SK-N-SH treated with all-trans-retinoic acid at 6 μM for 48 hours (cell line): ENCODE measurements around the gene HS6ST2.

Source experiments
- ATAC-seq: fragments of 200-7000 bp; cut with Tn5 transposase; 3 replicates; pipeline ENCODE4 v1.9.1; 2020; ENCODE audit warnings: mild to moderate bottlenecking, moderate library complexity
- BACH2 ChIP-seq: fragments of 250-450 bp; sonication (Bioruptor Pico); IDR thresholded peaks from 2 replicates; pipeline ENCODE4 v1.9.0; 2021; ENCODE audit warnings: mild to moderate bottlenecking, borderline replicate concordance
- CREB5 ChIP-seq: fragments of 250-450 bp; sonication (Bioruptor Pico); IDR thresholded peaks from 2 replicates; pipeline ENCODE4 v1.5.1; 2020; ENCODE audit warnings: low read depth, mild to moderate bottlenecking, moderate library complexity
- CSDC2 ChIP-seq: fragments of 250-450 bp; sonication (Bioruptor Pico); IDR thresholded peaks from 2 replicates; pipeline ENCODE4 v1.5.0; 2020; ENCODE audit warnings: mild to moderate bottlenecking, moderate library complexity
- CSRNP3 ChIP-seq: fragments of 250-450 bp; sonication (Bioruptor Pico); IDR thresholded peaks from 2 replicates; pipeline ENCODE4 v1.5.1; 2021; ENCODE audit warnings: mild to moderate bottlenecking, moderate library complexity
- GLIS3 ChIP-seq: fragments of 250-450 bp; sonication (Bioruptor Pico); IDR thresholded peaks from 2 replicates; pipeline ENCODE4 v1.5.0; 2020; ENCODE audit warnings: mild to moderate bottlenecking, moderate library complexity
- ISL1 ChIP-seq: fragments of 250-450 bp; sonication (Bioruptor Pico); IDR thresholded peaks from 2 replicates; pipeline ENCODE4 v2.1.2; 2022; ENCODE audit warnings: mild to moderate bottlenecking, moderate library complexity
- PATZ1 ChIP-seq: fragments of 250-450 bp; sonication (Bioruptor Pico); IDR thresholded peaks from 2 replicates; pipeline ENCODE4 v1.8.0; 2020; ENCODE audit warnings: mild to moderate bottlenecking, moderate library complexity, borderline replicate concordance
- POU6F1 ChIP-seq: fragments of 250-450 bp; sonication (Bioruptor Pico); IDR thresholded peaks from 2 replicates; pipeline ENCODE4 v1.8.0; 2021; ENCODE audit warnings: low read depth, mild to moderate bottlenecking, moderate library complexity, borderline replicate concordance
- PPARA ChIP-seq: fragments of 250-450 bp; sonication (Bioruptor Pico); IDR thresholded peaks from 2 replicates; pipeline ENCODE4 v1.5.0; 2020; ENCODE audit warnings: mild to moderate bottlenecking, borderline replicate concordance
- RARB ChIP-seq: fragments of 250-450 bp; sonication (Bioruptor Pico); IDR thresholded peaks from 2 replicates; pipeline ENCODE4 v1.8.0; 2021; ENCODE audit warnings: mild to moderate bottlenecking, moderate library complexity
- SNAI2 ChIP-seq: fragments of 250-450 bp; sonication (Bioruptor Pico); IDR thresholded peaks from 2 replicates; pipeline ENCODE4 v1.5.0; 2020; ENCODE audit warnings: mild to moderate bottlenecking, moderate library complexity
- TCF4 ChIP-seq: fragments of 250-450 bp; sonication (Bioruptor Pico); IDR thresholded peaks from 2 replicates; pipeline ENCODE4 v1.8.0; 2021; ENCODE audit warnings: mild to moderate bottlenecking, moderate library complexity, borderline replicate concordance
- TOX ChIP-seq: fragments of 250-450 bp; sonication (Bioruptor Pico); IDR thresholded peaks from 2 replicates; pipeline ENCODE4 v1.8.0; 2021; ENCODE audit warnings: mild to moderate bottlenecking, moderate library complexity, borderline replicate concordance
- ZC3H10 ChIP-seq: fragments of 250-450 bp; sonication (Bioruptor Pico); IDR thresholded peaks from 2 replicates; pipeline ENCODE4 v1.5.1; 2021; ENCODE audit warnings: mild to moderate bottlenecking, moderate library complexity
- ZFP3 ChIP-seq: fragments of 250-450 bp; sonication (Bioruptor Pico); IDR thresholded peaks from 2 replicates; pipeline ENCODE4 v1.5.0; 2020; ENCODE audit warnings: mild to moderate bottlenecking, moderate library complexity
- ZFP30 ChIP-seq: fragments of 450-650 bp; formaldehyde crosslinking; IDR thresholded peaks from 2 replicates; pipeline ENCODE4 v1.5.0; 2022; ENCODE audit warnings: mild to moderate bottlenecking, moderate library complexity
- ZNF8 ChIP-seq: fragments of 450-650 bp; formaldehyde crosslinking; IDR thresholded peaks from 2 replicates; pipeline ENCODE4 v1.5.0; 2020; ENCODE audit warnings: mild to moderate bottlenecking, moderate library complexity

Gene HS6ST2

GRCh38 chrX:132822634-132823012, 135.8 kb downstream of the HS6ST2 start (continued):
- TF ChIP-seq ZNF8 (CRISPR knock-in tag) (no peak), CSDC2 (CRISPR knock-in tag) (no peak), CSRNP3 (CRISPR knock-in tag) (no peak)

GRCh38 chrX:132821974-132822633, 136.3 kb downstream of the HS6ST2 start:
- no peak for ATAC-seq
- TF ChIP-seq TCF4 (CRISPR knock-in tag) (no peak), ZC3H10 (CRISPR knock-in tag) (no peak), ZFP30 (CRISPR knock-in tag) (no peak), PPARA (CRISPR knock-in tag) (no peak), GLIS3 (CRISPR knock-in tag) (no peak), ISL1 (CRISPR knock-in tag) (no peak), TOX (CRISPR knock-in tag) (no peak), BACH2 (CRISPR knock-in tag) (no peak), ZFP3 (CRISPR knock-in tag) (no peak), POU6F1 (no peak), RARB (no peak), SNAI2 (CRISPR knock-in tag) (no peak)

- no peak for TF ChIP-seq TOX (CRISPR knock-in tag)
- TF ChIP-seq CSDC2 (CRISPR knock-in tag): no peak
- no peak for TF ChIP-seq PATZ1 (CRISPR knock-in tag)
- TF ChIP-seq ZNF8 (CRISPR knock-in tag): no peak
- TF ChIP-seq SNAI2 (CRISPR knock-in tag): no peak
- no peak for TF ChIP-seq CREB5 (CRISPR knock-in tag)
- no peak for TF ChIP-seq ZFP3 (CRISPR knock-in tag)
- no peak for TF ChIP-seq ZC3H10 (CRISPR knock-in tag)
- no peak for TF ChIP-seq POU6F1
- TF ChIP-seq, all 23 proteins: peak for 0
- ATAC-seq: no peak
Measured at GRCh38 chrX:132820675-132821074, 137.8 kb downstream of the HS6ST2 start.

- ATAC-seq: no peak
- TF ChIP-seq PPARA (CRISPR knock-in tag) (no peak), POU6F1 (no peak), GLIS3 (CRISPR knock-in tag) (no peak), CSDC2 (CRISPR knock-in tag) (no peak), ZC3H10 (CRISPR knock-in tag) (no peak)
Measured at GRCh38 chrX:132819711-132820264, 138.6 kb downstream of the HS6ST2 start.
